Urinary bladder (tissue), 4 donors: ENCODE results near the gene CNGB1. TPM values are rescaled to one million over a fixed set of nuclear protein-coding genes. Genes with fewer than 3 reads are reported as not detected.
A peak's percentile ranks its signal among the peaks of the same experiment; 100 is the strongest.

Experiments
- DNase-seq: peaks from one replicate; pipeline ENCODE4 v3.0.0-alpha.2; 2015; ENCODE audit errors: extremely low spot score
- H3K27ac ChIP-seq: one replicate; pipeline ENCODE4 v1.5.1; 2013; ENCODE audit warnings: low read depth, mild to moderate bottlenecking, moderate library complexity
- H3K36me3 ChIP-seq: one replicate; pipeline ENCODE4 v1.6.1; 2013; ENCODE audit warnings: mild to moderate bottlenecking, moderate library complexity; ENCODE audit not compliant: insufficient read depth
- H3K4me1 ChIP-seq: one replicate; pipeline ENCODE4 v1.6.1; 2013; ENCODE audit warnings: mild to moderate bottlenecking, moderate library complexity; ENCODE audit not compliant: insufficient read depth
- H3K4me3 ChIP-seq: one replicate; pipeline ENCODE4 v1.5.1; 2013; ENCODE audit warnings: low read depth, low read length
- WGBS: extraction: QIAGEN DNeasy Blood & Tissue Kit; methylation state at CpG from one replicate; pipeline ENCODE4 v1.1.7; 2013; 5-methylcytosine and 5-hydroxymethylcytosine counted together
- polyA plus RNA-seq: library from polyadenylated mRNA; stranded (reverse); fragments of 200-250 nt; gene quantifications from one replicate; pipeline ENCODE4 v1.2.3, GENCODE V29; 2013
- total RNA-seq: library from RNA; depleted of rRNA; stranded (reverse); fragments of >200 nt; gene quantifications from one replicate; pipeline ENCODE4 v1.2.3, GENCODE V29; 2014
- donor health status: healthy with polysubstance abuse.
- donor health status: healthy.

CNGB1 gene
- total and polyA plus RNA-seq, 2 donors: 0.16 TPM; not detected in 1

GRCh38 chr16:58000706-58001676 lies 30.1 kb upstream of the CNGB1 start, which contains the start of gene USB1:
USB1 (plus strand) TSS chr16:58001407; CDS start chr16:58001484, 77 bp downstream.
- H3K36me3 ChIP-seq: no peaks in the 10 kb centered on the region
- WGBS: under 1% methylated on average over 79 of the region's 81 CpGs
- no peak for DNase-seq
- peak within 1 kb of the TSS; percentile 75 for H3K4me3 ChIP-seq
- H3K4me1 ChIP-seq: no peaks in the 10 kb centered on the region
- H3K27ac ChIP-seq: peak within 1 kb of the TSS; percentile 85

GRCh38 chr16:57999971-58000705 lies 29.2 kb upstream of the CNGB1 start, which contains the start of gene ZNF319:
ZNF319 (minus strand) TSS chr16:58000672; CDS start chr16:57998265, 2,407 bp downstream.
- no peak for DNase-seq
- H3K4me1 ChIP-seq: no peaks in the 10 kb centered on the region
- H3K27ac ChIP-seq: peak within 1 kb of the TSS; percentile 85
- H3K36me3 ChIP-seq: no peaks in the 10 kb centered on the region
- under 1% methylated on average over 95 of the region's 95 CpGs for WGBS
- peak within 1 kb of the TSS; percentile 75 for H3K4me3 ChIP-seq

GRCh38 chr16:57999366-57999970 lies 28.5 kb upstream of the CNGB1 start:
- Histone ChIP-seq H3K4me1 (no peaks in the 10 kb centered on the region), H3K36me3 (no peaks in the 10 kb centered on the region), H3K4me3 (peak overlapping the region; percentile 75), H3K27ac (no peak overlapping the region)
- DNase-seq: no peak
- 14% methylated on average over 6 of the region's 6 CpGs for WGBS

- H3K36me3 ChIP-seq: no peaks in the 10 kb centered on the region
- 78% methylated on average over 3 of the region's 3 CpGs for WGBS
- DNase-seq: no peak
- no peak overlapping the region for H3K27ac ChIP-seq
- H3K4me3 ChIP-seq: no peak overlapping the region
- H3K4me1 ChIP-seq: no peaks in the 10 kb centered on the region
Measured at GRCh38 chr16:57998992-57999365, 28.1 kb upstream of the CNGB1 start.

GRCh38 chr16:57998486-57998885 lies 27.6 kb upstream of the CNGB1 start:
- Histone ChIP-seq H3K36me3 (no peaks in the 10 kb centered on the region), H3K27ac (no peak overlapping the region), H3K4me3 (no peak overlapping the region), H3K4me1 (no peaks in the 10 kb centered on the region)
- DNase-seq: no peak
- WGBS: 71% methylated on average over 8 of the region's 8 CpGs

- WGBS: 96% methylated on average over 36 of the region's 36 CpGs
- Histone ChIP-seq H3K36me3 (no peaks in the 10 kb centered on the region), H3K27ac (no peak overlapping the region), H3K4me1 (no peaks in the 10 kb centered on the region), H3K4me3 (no peak overlapping the region)
- DNase-seq: no peak
Measured at GRCh38 chr16:57997528-57998265, 26.8 kb upstream of the CNGB1 start.

GRCh38 chr16:57997176-57997527 lies 26.2 kb upstream of the CNGB1 start:
- Histone ChIP-seq H3K36me3 (no peaks in the 10 kb centered on the region), H3K4me1 (no peaks in the 10 kb centered on the region), H3K4me3 (no peak overlapping the region), H3K27ac (no peak overlapping the region)
- 97% methylated on average over 35 of the region's 35 CpGs for WGBS
- DNase-seq: no peak

GRCh38 chr16:57996406-57997175 lies 25.7 kb upstream of the CNGB1 start:
- Histone ChIP-seq H3K4me1 (no peaks in the 10 kb centered on the region), H3K27ac (no peak overlapping the region), H3K4me3 (no peak overlapping the region), H3K36me3 (no peaks in the 10 kb centered on the region)
- 96% methylated on average over 62 of the region's 62 CpGs for WGBS
- no peak for DNase-seq

GRCh38 chr16:57995721-57996405 lies 24.9 kb upstream of the CNGB1 start:
- Histone ChIP-seq H3K4me3 (no peak overlapping the region), H3K4me1 (no peaks in the 10 kb centered on the region), H3K36me3 (no peaks in the 10 kb centered on the region), H3K27ac (no peak overlapping the region)
- WGBS: 89% methylated on average over 18 of the region's 18 CpGs
- no peak for DNase-seq

- Histone ChIP-seq H3K4me3 (no peak overlapping the region), H3K36me3 (no peaks in the 10 kb centered on the region), H3K27ac (no peak overlapping the region), H3K4me1 (no peaks in the 10 kb centered on the region)
- DNase-seq: no peak
- 30% methylated on average over 4 of the region's 4 CpGs for WGBS
Measured at GRCh38 chr16:57994778-57995177, 23.9 kb upstream of the CNGB1 start.

- no peak overlapping the region for H3K27ac ChIP-seq
- H3K4me1 ChIP-seq: no peaks in the 10 kb centered on the region
- H3K36me3 ChIP-seq: no peaks in the 10 kb centered on the region
- no peak overlapping the region for H3K4me3 ChIP-seq
- no peak for DNase-seq
- 88% methylated on average over 4 of the region's 4 CpGs for WGBS
Measured at GRCh38 chr16:57994361-57994760, 23.4 kb upstream of the CNGB1 start.

- Histone ChIP-seq H3K27ac (no peak overlapping the region), H3K36me3 (no peaks in the 10 kb centered on the region), H3K4me3 (no peak overlapping the region), H3K4me1 (no peaks in the 10 kb centered on the region)
- 85% methylated on average over 5 of the region's 5 CpGs for WGBS
- no peak for DNase-seq
Measured at GRCh38 chr16:57993897-57994296, 23.0 kb upstream of the CNGB1 start.
